Breast epithelium (tissue), 4 donors: Measurements from ENCODE around the gene MICAL2. TPM values are rescaled to one million over a fixed set of nuclear protein-coding genes. Genes with fewer than 3 reads are reported as not detected.

Source experiments
- DNase-seq, 2 donors: peaks; one replicate each; pipeline ENCODE4 v3.0.0-alpha.2; 2019; ENCODE audit warnings: low spot score in 2 of 2
- H3K27ac ChIP-seq, 2 donors: fragments of 200-600 bp; sonication (generic) in 1 of 2; one replicate each; pipeline ENCODE4 v1.5.1; 2016 to 2019; ENCODE audit warnings: mild to moderate bottlenecking in 1 of 2
- H3K27me3 ChIP-seq, 2 donors: fragments of 200-600 bp; sonication (generic) in 1 of 2; one replicate each; pipeline versions ENCODE4 v1.5.1 to v1.6.0; 2017 to 2019; ENCODE audit warnings: control low read depth in 1 of 2, mild to moderate bottlenecking in 1 of 2
- H3K36me3 ChIP-seq: fragments of 200-600 bp; one replicate; pipeline ENCODE4 v1.5.1; 2019
- H3K4me1 ChIP-seq, 2 donors: fragments of 200-600 bp; sonication (generic); one replicate each; pipeline ENCODE4 v1.5.1; 2016 to 2019; ENCODE audit warnings: control low read depth in 1 of 2
- H3K4me3 ChIP-seq, 3 donors: fragments of 200-600 bp; sonication (generic); 1 replicate in 2 of 3; 2 replicates in 1 of 3; pipeline ENCODE4 v1.5.1; 2016 to 2019; ENCODE audit warnings: mild to moderate bottlenecking in 3 of 3, moderate library complexity in 2 of 3
- H3K9me3 ChIP-seq, 2 donors: fragments of 200-600 bp; sonication (generic) in 1 of 2; one replicate each; pipeline ENCODE4 v1.5.1; 2016 to 2019; ENCODE audit warnings: control low read depth in 1 of 2
- CTCF ChIP-seq, 3 donors: fragments of 450-650 bp; IDR thresholded peaks; one replicate each; pipeline ENCODE4 v1.5.1; 2016 to 2017; ENCODE audit warnings: antibody characterized with exemption in 3 of 3, mild to moderate bottlenecking in 3 of 3, moderate library complexity in 3 of 3
- POLR2A ChIP-seq: fragments of 450-650 bp; IDR thresholded peaks from one replicate; pipeline ENCODE4 v1.6.1; 2016; ENCODE audit warnings: antibody characterized with exemption, mild to moderate bottlenecking, moderate library complexity
- POLR2AphosphoS5 ChIP-seq, 3 donors: sonication (generic); formaldehyde crosslinking; IDR thresholded peaks; one replicate each; pipeline ENCODE4 v1.6.1; 2017; ENCODE audit warnings: antibody characterized with exemption in 3 of 3
- intact Hi-C: fragments of 100-400 bp; cut with DNase I; formaldehyde crosslinking; loops from one replicate; pipeline ENCODE4 v1.15.1; 2023; ENCODE audit warnings: low total_unique reads
- total RNA-seq, 3 donors: library from RNA; depleted of rRNA; stranded (reverse); fragments of >200 nt; gene quantifications; one replicate each; pipeline ENCODE4 v1.1.0, GENCODE V29; 2016

The MICAL2 gene
- total RNA-seq, 3 donors from 2014 or later = 30.9 to 52.4 (median 38.6) TPM

- no peaks in the 10 kb centered on the region for H3K27me3 ChIP-seq
- intact Hi-C loops = loop anchor here (5.0 kb wide), 1 partner anchor 235 kb away; no protein-coding TSS in a partner anchor
- no peaks in the 10 kb centered on the region for H3K4me1 ChIP-seq
- no peak overlapping the region for H3K27ac ChIP-seq
- H3K4me3 ChIP-seq = no peak overlapping the region
- peak; percentile 88 to 91 for DNase-seq
- TF ChIP-seq POLR2A (no peak), CTCF (IDR thresholded peaks at IDR 0.05) (peak; percentile 99), POLR2AphosphoS5 (IDR thresholded peaks at IDR 0.05) (peak in 2 of 3 donors; percentile 39 to 64)
- no peaks in the 10 kb centered on the region for H3K36me3 ChIP-seq
- H3K9me3 ChIP-seq = no peaks in the 10 kb centered on the region
Observed at GRCh38 chr11:12281571-12282478, 171.4 kb downstream of the MICAL2 start.

- no peaks in the 10 kb centered on the region for H3K4me1 ChIP-seq
- H3K4me3 ChIP-seq = no peak overlapping the region
- TF ChIP-seq POLR2A (no peak), CTCF (IDR thresholded peaks at IDR 0.05) (no peak), POLR2AphosphoS5 (IDR thresholded peaks at IDR 0.05) (no peak)
Observed at GRCh38 chr11:12282676-12283075, 172.3 kb downstream of the MICAL2 start.

GRCh38 chr11:12284316-12285050, 174.1 kb downstream of the MICAL2 start:
- no peak for TF ChIP-seq POLR2AphosphoS5 (IDR thresholded peaks at IDR 0.05)
- no peak for TF ChIP-seq POLR2A
- Histone ChIP-seq H3K27ac (no peak overlapping the region), H3K4me1 (no peaks in the 10 kb centered on the region), H3K9me3 (no peaks in the 10 kb centered on the region), H3K4me3 (no peak overlapping the region), H3K27me3 (no peaks in the 10 kb centered on the region), H3K36me3 (no peaks in the 10 kb centered on the region)
- DNase-seq = no peak
- intact Hi-C loops = loop anchor here (5.0 kb wide), 1 partner anchor 237 kb away; no protein-coding TSS in a partner anchor

More at GRCh38 chr11:12282676-12283075, 172.3 kb downstream of the MICAL2 start:
- no peak overlapping the region for H3K27ac ChIP-seq
- DNase-seq = no peak
- H3K27me3 ChIP-seq = no peaks in the 10 kb centered on the region
- H3K36me3 ChIP-seq = no peaks in the 10 kb centered on the region
- H3K9me3 ChIP-seq = no peaks in the 10 kb centered on the region
- intact Hi-C loops = loop anchor here (5.0 kb wide), 1 partner anchor 235 kb away; no protein-coding TSS in a partner anchor

GRCh38 chr11:12285106-12285505, 174.7 kb downstream of the MICAL2 start:
- no peak overlapping the region for H3K4me3 ChIP-seq
- intact Hi-C loops = no loop called here
- H3K4me1 ChIP-seq = no peaks in the 10 kb centered on the region
- no peaks in the 10 kb centered on the region for H3K9me3 ChIP-seq
- H3K27ac ChIP-seq = no peak overlapping the region
- no peak for DNase-seq
- no peaks in the 10 kb centered on the region for H3K36me3 ChIP-seq
- H3K27me3 ChIP-seq = no peaks in the 10 kb centered on the region
- TF ChIP-seq POLR2AphosphoS5 (IDR thresholded peaks at IDR 0.05) (no peak), CTCF (IDR thresholded peaks at IDR 0.05) (no peak), POLR2A (no peak)

GRCh38 chr11:12285811-12286222, 175.4 kb downstream of the MICAL2 start:
- H3K4me1 ChIP-seq = no peaks in the 10 kb centered on the region
- no peaks in the 10 kb centered on the region for H3K27me3 ChIP-seq
- H3K9me3 ChIP-seq = no peaks in the 10 kb centered on the region
- peak overlapping the region in 1 of 2 donors; percentile 19 for H3K27ac ChIP-seq
- H3K4me3 ChIP-seq = no peak overlapping the region
- no peak for DNase-seq
- TF ChIP-seq CTCF (IDR thresholded peaks at IDR 0.05) (no peak), POLR2AphosphoS5 (IDR thresholded peaks at IDR 0.05) (no peak), POLR2A (no peak)
- H3K36me3 ChIP-seq = no peaks in the 10 kb centered on the region
- intact Hi-C loops = no loop called here
